T47D (cell line): ENCODE results near the gene PDE7B.

ENCODE experiments used
- DNase-seq, 2 experiments: peaks; one replicate each; pipeline versions ENCODE4 v3.0.0 to v3.0.0-alpha.2; 2011 to 2012; ENCODE audit warnings: low read depth in 1 of 2, low spot score in 1 of 2
- JUND ChIP-seq: IDR thresholded peaks from 2 replicates; pipeline ENCODE4 v1.6.1; 2012; ENCODE audit warnings: low read depth
- in situ Hi-C: cut with HindIII; loops from 2 replicates; pipeline ENCODE4 v1.10.0; 2016; ENCODE audit warnings: low sequenced_read_pairs, low pct_unique_long_range_greater_than_20kb

Gene PDE7B

DNA sequence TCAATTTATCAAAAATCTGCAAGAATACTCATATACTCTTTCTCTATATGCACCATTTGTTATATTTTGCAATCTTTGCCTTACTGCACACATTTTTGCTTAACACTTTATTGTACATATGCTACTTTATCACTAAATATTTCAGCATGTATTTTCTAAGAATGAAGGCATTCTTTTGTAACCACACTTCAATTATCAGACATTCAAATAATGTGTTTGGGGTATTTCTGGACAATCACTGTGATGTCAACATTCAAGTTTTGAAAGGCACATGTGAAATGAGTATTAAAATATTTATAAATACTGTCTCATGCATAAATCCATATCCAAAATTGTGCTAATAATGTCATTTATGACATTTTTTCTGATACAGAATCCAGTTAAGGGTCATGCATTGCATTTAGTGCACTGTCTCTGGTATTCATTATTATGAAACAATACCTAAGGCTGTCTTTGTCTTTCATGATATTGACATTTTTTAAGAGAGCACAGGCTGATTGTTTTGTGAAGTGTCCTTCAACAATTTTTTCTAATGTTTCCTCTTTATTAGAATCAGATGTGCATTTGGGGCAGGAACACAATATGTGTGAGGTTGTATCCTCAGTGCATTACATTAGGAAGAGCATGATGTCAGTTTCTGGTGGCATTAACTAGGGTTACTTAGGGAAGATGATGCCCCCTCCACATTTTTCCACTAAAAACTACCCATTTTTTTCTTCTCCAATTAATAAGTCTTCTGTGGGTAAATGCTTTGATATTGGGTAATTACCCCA is 292.9 kb downstream of the PDE7B start:
- no peak for TF ChIP-seq JUND
- DNase-seq = no peak
- in situ Hi-C loops = no loop called here

DNA sequence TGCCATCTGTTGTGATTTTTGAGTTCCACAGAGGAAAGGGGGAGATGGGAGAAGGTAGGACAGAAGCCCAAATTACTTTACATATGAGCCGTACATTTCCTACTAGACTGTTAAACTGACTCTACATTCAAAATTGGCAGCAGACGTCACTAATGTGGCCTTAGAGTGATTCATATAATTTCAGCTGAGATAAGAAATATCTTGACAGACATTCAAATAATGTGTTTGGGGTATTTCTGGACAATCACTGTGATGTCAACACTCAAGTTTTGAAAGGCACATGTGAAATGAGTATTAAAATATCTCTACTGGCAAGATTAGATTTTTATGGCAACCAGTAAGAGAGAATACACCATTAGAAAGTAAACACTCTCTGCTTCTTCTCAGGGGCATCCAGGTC is 294.6 kb downstream of the PDE7B start:
- no peak for TF ChIP-seq JUND
- in situ Hi-C loops = no loop called here
- no peak for DNase-seq

DNA sequence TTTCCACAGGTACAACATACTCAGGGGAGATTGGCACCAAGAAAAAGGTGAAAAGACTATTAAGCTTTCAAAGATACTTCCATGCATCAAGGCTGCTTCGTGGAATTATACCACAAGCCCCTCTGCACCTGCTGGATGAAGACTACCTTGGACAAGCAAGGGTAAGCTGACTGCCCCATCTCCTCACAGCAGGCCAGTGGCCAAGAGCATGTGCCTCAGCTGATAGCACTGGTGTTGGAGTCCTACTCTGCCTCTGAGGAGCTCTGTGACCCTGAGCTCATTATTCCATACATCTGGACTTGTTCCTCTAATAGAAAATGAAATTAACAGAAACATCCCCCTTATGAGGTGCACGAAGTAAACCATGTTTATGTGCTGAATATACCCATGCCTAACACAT is 295.8 kb downstream of the PDE7B start:
- in situ Hi-C loops = no loop called here
- no peak for DNase-seq
- TF ChIP-seq JUND = no peak

DNA sequence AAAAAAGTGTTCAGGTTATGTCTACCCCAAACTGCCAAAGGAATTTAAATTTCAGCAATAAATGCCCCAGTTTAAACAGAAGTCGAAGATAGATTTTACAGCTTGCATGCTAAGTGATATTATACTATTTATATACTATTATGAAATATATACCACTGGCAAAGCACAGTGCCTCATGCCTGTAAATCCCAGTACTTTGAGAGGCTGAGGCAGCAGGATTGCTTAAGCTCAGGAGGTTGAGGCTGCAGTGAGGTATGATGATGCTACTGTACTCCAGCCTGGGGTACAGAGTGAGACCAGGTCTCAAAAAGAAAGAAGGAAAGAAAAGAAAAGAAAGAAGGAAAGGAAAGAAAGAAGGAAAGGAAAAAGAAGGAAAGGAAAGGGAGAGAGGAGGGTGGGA is 296.6 kb downstream of the PDE7B start:
- no peak for TF ChIP-seq JUND
- DNase-seq = no peak
- in situ Hi-C loops = no loop called here

DNA sequence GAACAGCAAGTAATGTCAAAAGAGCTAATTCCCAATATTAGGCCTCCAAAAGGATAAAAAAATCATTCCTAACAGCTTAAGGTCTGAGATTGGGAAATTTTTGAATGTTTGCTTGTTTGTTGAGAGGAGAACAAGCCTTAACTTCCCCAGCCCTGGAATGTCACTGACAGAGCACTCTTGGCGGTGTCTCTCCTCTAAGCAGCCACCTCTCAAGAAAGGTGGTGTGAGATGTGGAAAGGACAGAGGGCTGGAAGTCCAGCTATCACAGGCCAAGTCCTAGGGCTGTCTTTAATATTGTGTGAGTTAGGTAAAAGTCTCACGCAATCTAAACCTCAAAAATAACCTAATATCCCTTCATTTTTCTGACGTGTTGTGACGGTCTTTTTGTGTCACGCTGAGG is 297.0 kb downstream of the PDE7B start:
- DNase-seq = no peak
- TF ChIP-seq JUND = no peak
- in situ Hi-C loops = no loop called here

DNA sequence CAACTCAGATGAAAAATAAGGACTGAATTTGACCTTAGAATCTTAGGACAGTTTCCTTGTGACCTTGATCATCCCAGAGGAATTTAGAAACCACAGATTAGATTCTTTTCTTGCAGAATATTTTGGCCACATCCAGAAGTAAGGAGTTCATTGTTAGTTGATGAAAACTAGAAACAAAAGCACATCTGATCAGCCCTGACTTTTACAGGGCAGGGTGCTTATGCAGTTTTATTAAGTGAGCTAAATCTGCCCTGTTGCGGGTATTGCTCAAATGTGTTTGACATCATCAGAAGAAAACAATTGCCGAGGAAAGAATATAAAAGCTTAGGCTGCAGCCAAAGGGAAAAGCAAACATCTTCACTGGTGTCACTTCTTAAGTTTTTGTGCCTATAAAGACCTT is 297.8 kb downstream of the PDE7B start:
- TF ChIP-seq JUND = no peak
- no peak for DNase-seq
- in situ Hi-C loops = no loop called here

DNA sequence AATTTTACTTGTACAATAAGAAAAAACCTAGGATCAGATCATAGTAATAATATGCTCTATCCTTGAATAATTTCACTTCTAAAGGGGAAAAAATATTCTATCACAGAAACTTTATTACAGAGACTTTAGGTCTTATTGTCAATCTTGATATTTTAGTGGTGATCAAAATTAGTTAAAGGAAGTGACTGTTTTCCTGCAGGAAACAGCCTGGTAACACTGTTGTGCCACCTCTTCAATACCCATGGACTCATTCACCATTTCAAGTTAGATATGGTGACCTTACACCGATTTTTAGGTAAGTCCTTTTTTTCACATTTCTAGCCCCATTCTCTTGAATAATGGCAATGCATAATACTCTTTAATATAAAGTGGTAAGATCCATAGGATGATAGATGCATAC is 299.5 kb downstream of the PDE7B start:
- TF ChIP-seq JUND = no peak
- in situ Hi-C loops = no loop called here
- DNase-seq = no peak

DNA sequence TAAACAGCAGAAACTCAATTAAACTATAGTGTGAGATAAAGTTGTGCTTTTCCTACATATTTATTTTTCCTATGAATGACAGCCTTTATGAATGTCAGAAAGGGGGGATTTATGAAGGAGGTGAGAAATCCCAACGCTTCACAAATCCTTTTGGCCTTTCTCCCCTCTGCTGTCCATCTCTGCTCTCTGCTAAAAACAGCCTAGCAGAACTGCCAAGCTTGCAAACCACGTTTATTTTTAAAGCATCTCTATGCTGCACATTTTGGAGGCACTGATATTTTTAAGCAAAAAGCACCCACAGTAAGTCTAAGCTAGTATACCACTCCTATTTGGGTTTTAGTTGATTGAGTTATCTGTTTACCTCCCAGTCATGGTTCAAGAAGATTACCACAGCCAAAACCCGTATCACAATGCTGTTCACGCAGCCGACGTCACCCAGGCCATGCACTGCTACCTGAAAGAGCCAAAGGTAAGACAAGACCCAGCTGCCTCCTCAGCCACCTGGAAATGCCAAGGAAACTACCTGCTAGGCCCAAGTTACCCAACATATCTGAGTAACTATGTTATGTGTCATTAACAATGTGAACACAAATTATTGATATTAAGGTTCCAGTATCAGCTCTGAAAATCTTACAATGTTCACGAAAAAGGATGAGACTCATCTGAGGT is 302.3 kb downstream of the PDE7B start:
- in situ Hi-C loops = no loop called here
- TF ChIP-seq JUND = no peak
- no peak for DNase-seq

DNA sequence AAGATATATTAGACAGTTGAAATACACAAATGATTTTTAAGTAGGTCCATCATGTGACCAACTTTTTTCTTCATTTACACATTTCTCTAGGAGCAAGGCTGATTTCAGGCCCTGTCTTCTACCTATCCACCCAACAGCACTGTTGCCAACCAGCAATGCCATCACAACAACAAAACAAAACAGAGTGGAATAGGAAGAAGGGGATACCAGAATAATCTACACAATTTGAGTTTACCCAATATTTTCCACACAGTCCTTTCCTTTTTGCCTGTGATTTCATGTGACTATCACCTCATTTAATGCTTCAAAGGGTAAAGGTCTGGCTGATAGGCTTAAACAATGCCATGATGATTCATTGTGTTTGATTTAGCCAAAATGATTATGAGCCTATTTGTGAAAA is 303.7 kb downstream of the PDE7B start:
- no peak for DNase-seq
- in situ Hi-C loops = no loop called here
- TF ChIP-seq JUND = no peak

DNA sequence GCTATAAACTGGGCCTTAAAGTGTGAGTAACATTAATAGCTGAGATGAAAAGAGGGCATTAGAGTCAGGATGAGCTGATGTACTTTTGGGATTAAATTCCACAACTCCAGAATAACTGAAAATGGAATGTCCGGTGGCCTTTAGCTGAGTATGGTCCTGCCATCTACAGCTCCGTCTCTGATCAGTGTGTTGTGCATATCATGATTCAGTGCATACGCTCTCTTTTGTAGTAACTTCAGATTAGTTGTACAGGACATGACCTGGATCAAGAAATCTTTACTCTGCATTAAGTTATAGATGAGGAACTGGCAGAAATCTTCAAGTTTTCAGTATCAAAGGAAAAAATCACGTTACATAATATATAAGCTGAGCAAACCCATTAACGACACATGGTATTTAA is 306.2 kb downstream of the PDE7B start:
- DNase-seq = no peak

DNA sequence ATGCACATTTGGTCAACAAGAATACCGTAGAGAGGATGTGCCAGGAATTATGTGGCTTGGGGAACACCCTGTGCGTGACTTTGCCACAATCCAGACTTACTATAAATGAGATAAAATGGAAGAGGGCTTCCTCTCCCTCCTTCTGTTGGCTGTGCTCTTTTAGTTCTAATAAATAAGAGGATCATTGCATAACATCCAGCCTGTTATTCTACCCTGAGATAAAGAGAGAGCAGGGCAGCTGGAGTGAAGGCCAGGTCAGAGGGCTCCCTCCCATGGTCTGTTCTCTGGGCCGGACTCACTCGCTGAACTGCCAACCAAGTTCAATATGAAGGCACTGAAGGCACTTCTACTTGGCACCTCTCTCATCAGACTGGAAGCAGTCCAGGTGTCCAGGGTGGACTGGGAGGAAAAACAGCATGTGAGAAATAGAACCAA is 306.9 kb downstream of the PDE7B start:
- in situ Hi-C loops = no loop called here
- TF ChIP-seq JUND = no peak
- DNase-seq = no peak

More for the DNA sequence above, 306.2 kb downstream of the PDE7B start:
- in situ Hi-C loops = no loop called here
- no peak for TF ChIP-seq JUND

DNA sequence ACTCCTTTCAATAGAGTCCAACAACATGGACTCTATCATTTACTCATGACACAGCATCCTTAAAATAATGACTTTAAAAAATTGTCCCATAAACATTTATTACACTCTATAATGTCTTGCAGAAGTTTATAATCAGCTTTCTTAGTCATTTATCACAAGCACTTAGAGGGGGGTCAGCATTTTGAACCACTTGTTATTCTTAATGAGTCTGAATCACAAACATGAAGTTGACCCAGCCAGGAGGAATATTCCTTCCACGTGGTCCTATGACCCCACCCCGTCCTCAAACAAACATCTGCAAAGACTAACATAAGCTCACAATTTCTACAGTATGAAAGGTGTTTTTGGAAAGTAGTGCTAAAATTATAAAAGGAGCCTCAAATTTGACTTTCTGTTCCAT is 307.5 kb downstream of the PDE7B start:
- in situ Hi-C loops = no loop called here
- no peak for DNase-seq
- no peak for TF ChIP-seq JUND

DNA sequence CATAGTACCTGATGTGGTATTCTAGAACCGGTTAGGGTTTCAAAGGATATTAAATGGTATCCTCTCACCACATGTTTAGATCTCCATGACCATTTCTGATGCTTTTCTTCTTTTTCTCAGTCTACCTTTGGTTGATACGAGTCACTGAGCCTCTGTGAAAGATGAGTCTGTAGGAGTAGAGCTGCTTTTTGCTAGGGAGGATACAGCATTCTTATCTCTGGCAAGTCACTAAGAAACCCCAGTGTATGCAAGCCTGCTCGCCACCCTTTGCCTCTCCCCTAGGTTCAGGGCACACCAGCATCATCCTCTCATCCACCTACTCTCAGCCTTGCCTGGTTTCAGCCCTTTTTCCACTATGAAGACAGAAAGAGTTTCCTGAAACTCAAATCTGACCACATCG is 308.7 kb downstream of the PDE7B start:
- in situ Hi-C loops = no loop called here
- no peak for DNase-seq
- TF ChIP-seq JUND = no peak
